Measurements from ENCODE around the gene KLRF2.

- TF ChIP-seq POLR2AphosphoS5 (IDR thresholded peaks at IDR 0.05) (peak in 1 of 3 donors; percentile 29), POLR2A (IDR thresholded peaks at IDR 0.05) (peak; percentile 11), CTCF (IDR thresholded peaks at IDR 0.05) (no peak)
Observed at GRCh38 chr12:9869307-9870161, 11.8 kb upstream of the KLRF2 start, which contains the start of gene CLEC2B.
